Peyer's patch (tissue), 4 donors: ENCODE results near the gene KBTBD12.

Source experiments
- CTCF ChIP-seq, 6 experiments: fragments of 450-650 bp in 4 of 6; fragments of 200-600 bp in 2 of 6; sonication (generic) in 1 of 6; IDR thresholded peaks; one replicate each; pipeline ENCODE4 v1.5.1; 2017 to 2019; ENCODE audit warnings: antibody characterized with exemption in 6 of 6, mild to moderate bottlenecking in 3 of 6, moderate library complexity in 1 of 6
- POLR2A ChIP-seq, 2 donors: fragments of 450-650 bp; IDR thresholded peaks; one replicate each; pipeline ENCODE4 v1.5.1; 2017; ENCODE audit warnings: antibody characterized with exemption in 2 of 2, mild to moderate bottlenecking in 2 of 2, moderate library complexity in 2 of 2

GRCh38 chr3:128021768-128022372 is 106.8 kb downstream of the KBTBD12 start:
- no peak for TF ChIP-seq CTCF (IDR thresholded peaks at IDR 0.05)
- no peak for TF ChIP-seq POLR2A (IDR thresholded peaks at IDR 0.05)
